GM18867 (cell line): ENCODE results near the gene ACBD6.

Source experiments
- ATAC-seq: cut with Tn5 transposase; IDR thresholded peaks from one replicate; pipeline ENCODE4 v1.9.1; 2021; ENCODE audit warnings: mild to moderate bottlenecking, moderate library complexity; ENCODE audit not compliant: unreplicated experiment

The ACBD6 gene

GRCh38 chr1:180244840-180245239, 257.5 kb downstream of the ACBD6 start:
- no peak for ATAC-seq

- ATAC-seq = no peak
Measured at GRCh38 chr1:180243517-180244221, 258.7 kb downstream of the ACBD6 start.

- ATAC-seq = no peak
Measured at GRCh38 chr1:180241716-180242544, 260.4 kb downstream of the ACBD6 start.

- no peak for ATAC-seq
Measured at GRCh38 chr1:180239145-180240096, 263.0 kb downstream of the ACBD6 start.

GRCh38 chr1:180238675-180239074, 263.7 kb downstream of the ACBD6 start:
- ATAC-seq = no peak
